ENCODE measurements around the gene NOS1.

- no peak for TF ChIP-seq CTCF (IDR thresholded peaks at IDR 0.05)
- no peak for TF ChIP-seq ZFX (IDR thresholded peaks at IDR 0.05; ENCODE audit: borderline replicate concordance)
Observed at GRCh38 chr12:117395766-117396165, 34.3 kb upstream of the NOS1 start.

Data from 22Rv1 (cell line).